GM12878 (cell line): Measurements from ENCODE around the gene GNAQ. TPM values are rescaled to one million over a fixed set of nuclear protein-coding genes. Genes with fewer than 3 reads are reported as not detected.

ENCODE experiments used
- ATAC-seq: fragments of 200-7000 bp; cut with Tn5 transposase; 3 replicates; pipeline ENCODE4 v1.9.1; 2020; ENCODE audit warnings: mild to moderate bottlenecking, moderate library complexity
- BruUV-seq: library from RNA; stranded (reverse); fragments of 400-500 nt; replicated peaks from 2 replicates; lab custom pipeline; 2021; lab: Mats Ljungman, UMichigan
- CTCF ChIA-PET: fragments of 300-600 bp; sonication (Branson Sonifier 250); formaldehyde crosslinking; extraction: SDS; loops from one replicate; lab custom pipeline; 2021; ENCODE audit warnings: inconsistent platforms; lab: Yijun Ruan, JAX
- POLR2A ChIA-PET: fragments of 350-600 bp; formaldehyde crosslinking; extraction: SDS; loops from one replicate; lab custom pipeline; 2021; ENCODE audit warnings: inconsistent platforms; lab: Charles Lee
- RAD21 ChIA-PET: fragments of 300-600 bp; sonication (Branson Sonifier 250); formaldehyde crosslinking; loops from one replicate; lab custom pipeline; 2023; ENCODE audit warnings: antibody characterized with exemption; ENCODE audit not compliant: unreplicated experiment; lab: Charles Lee
- SMC1A ChIA-PET: fragments of 300-600 bp; sonication (Branson Sonifier 250); formaldehyde crosslinking; loops from one replicate; lab custom pipeline; 2023; ENCODE audit not compliant: unreplicated experiment, uncharacterized antibody; lab: Charles Lee
- DNase-seq: peaks from one replicate; pipeline ENCODE4 v3.0.0-alpha.2; 2011; ENCODE audit warnings: low read depth, low spot score
- FAIRE-seq: peaks from 3 replicates; lab custom pipeline; 2011; peaks lifted over from hg19 to GRCh38; lab: Jason Lieb, UNC
- H2AFZ ChIP-seq: 2 replicates; pipeline ENCODE4 v1.6.0; 2011; ENCODE audit warnings: low read depth, low read length, control low read depth; ENCODE audit not compliant: control insufficient read depth
- H3K27ac ChIP-seq: 2 replicates; pipeline ENCODE4 v1.5.1; 2011; ENCODE audit warnings: control low read depth; ENCODE audit not compliant: control insufficient read depth, insufficient read depth
- H3K27me3 ChIP-seq, 2 experiments: replicated peaks in 1 of 2; 2 replicates each; pipeline versions ENCODE4 v1.6.0 to v1.6.1; 2011; ENCODE audit warnings: low read length in 1 of 2; ENCODE audit not compliant: control insufficient read depth in 2 of 2, insufficient read depth in 2 of 2
- H3K36me3 ChIP-seq, 2 experiments: 2 replicates each; pipeline ENCODE4 v1.5.1; 2011; ENCODE audit warnings: low read length in 1 of 2; ENCODE audit not compliant: control insufficient read depth in 2 of 2, insufficient read depth in 2 of 2
- H3K4me1 ChIP-seq: 2 replicates; pipeline ENCODE4 v1.6.1; 2011; ENCODE audit warnings: mild to moderate bottlenecking, low read length, moderate library complexity, mixed read lengths; ENCODE audit not compliant: control insufficient read depth, insufficient read depth
- H3K4me2 ChIP-seq: 2 replicates; pipeline ENCODE4 v1.6.0; 2011; ENCODE audit warnings: control low read depth; ENCODE audit not compliant: control insufficient read depth, insufficient read depth
- H3K4me3 ChIP-seq: fragments of 200-600 bp; sonication (generic); 2 replicates; pipeline ENCODE4 v1.5.1; 2016
- H3K79me2 ChIP-seq: 2 replicates; pipeline ENCODE4 v1.6.0; 2011; ENCODE audit warnings: low read length; ENCODE audit not compliant: control insufficient read depth, insufficient read depth
- H3K9ac ChIP-seq: 2 replicates; pipeline ENCODE4 v1.8.0; 2011; ENCODE audit warnings: low read length, control low read depth, mixed read lengths; ENCODE audit not compliant: control insufficient read depth, insufficient read depth
- H3K9me3 ChIP-seq: replicated peaks from 3 replicates; pipeline ENCODE4 v1.5.1; 2011; ENCODE audit warnings: mild to moderate bottlenecking, low read length; ENCODE audit not compliant: control insufficient read depth, insufficient read depth
- H4K20me1 ChIP-seq: 2 replicates; pipeline ENCODE4 v1.6.0; 2011; ENCODE audit not compliant: control insufficient read depth, insufficient read depth
- BCL11A ChIP-seq: IDR thresholded peaks from 2 replicates; pipeline ENCODE4 v1.6.1; 2011; ENCODE audit warnings: low read depth, low read length
- CHD4 ChIP-seq: fragments of 200-600 bp; sonication (generic); IDR thresholded peaks from 2 replicates; pipeline ENCODE4 v1.6.1; 2016; ENCODE audit warnings: mild to moderate bottlenecking
- EED ChIP-seq: sonication (generic); IDR thresholded peaks from 2 replicates; pipeline ENCODE4 v1.6.1; 2016; ENCODE audit warnings: antibody characterized with exemption, low read depth
- MTA3 ChIP-seq: IDR thresholded peaks from 2 replicates; pipeline ENCODE4 v1.6.1; 2012; ENCODE audit warnings: low read length, inconsistent platforms, borderline replicate concordance
- NBN ChIP-seq: fragments of 450-650 bp; IDR thresholded peaks from 2 replicates; pipeline ENCODE4 v1.6.1; 2016
- PAX8 ChIP-seq: fragments of 450-650 bp; IDR thresholded peaks from 2 replicates; pipeline ENCODE4 v1.6.1; 2017; ENCODE audit warnings: mild to moderate bottlenecking, moderate library complexity
- RUNX3 ChIP-seq: IDR thresholded peaks from 2 replicates; pipeline ENCODE4 v1.6.1; 2012; ENCODE audit warnings: low read length, inconsistent platforms
- SMAD5 ChIP-seq: IDR thresholded peaks from 2 replicates; pipeline ENCODE4 v1.6.1; 2016; ENCODE audit warnings: antibody characterized with exemption, low read depth
- SMARCA5 ChIP-seq: fragments of 450-650 bp; IDR thresholded peaks from 2 replicates; pipeline ENCODE4 v1.6.1; 2017; ENCODE audit warnings: mild to moderate bottlenecking
- SUPT20H ChIP-seq: IDR thresholded peaks from 2 replicates; pipeline ENCODE4 v1.6.1; 2011; ENCODE audit warnings: low read depth, mild to moderate bottlenecking, low read length, moderate library complexity, borderline replicate concordance; ENCODE audit not compliant: control insufficient read depth
- ZNF24 ChIP-seq: fragments of 450-650 bp; IDR thresholded peaks from 2 replicates; pipeline ENCODE4 v1.6.1; 2017; ENCODE audit warnings: antibody characterized with exemption, mild to moderate bottlenecking
- ZSCAN29 ChIP-seq: fragments of 450-650 bp; IDR thresholded peaks from 2 replicates; pipeline ENCODE4 v1.6.1; 2017; ENCODE audit warnings: mild to moderate bottlenecking, moderate library complexity
- ZZZ3 ChIP-seq: IDR thresholded peaks from 2 replicates; pipeline ENCODE4 v1.6.1; 2011; ENCODE audit warnings: low read depth; ENCODE audit not compliant: control insufficient read depth, insufficient read length
- WGBS: methylation state at CpG from one replicate; pipeline ENCODE4 v1.1.6; 2016; ENCODE audit warnings: low lambda C conversion rate; ENCODE audit not compliant: insufficient replicate concordance, insufficient coverage; ENCODE audit errors: missing lambda C conversion rate; 5-methylcytosine and 5-hydroxymethylcytosine counted together
- in situ Hi-C: fragments of 300-500 bp; cut with MboI; formaldehyde crosslinking; loops from 9 replicates; pipeline ENCODE4 v1.14.3; 2018; ENCODE audit warnings: mixed read lengths
- intact Hi-C: fragments of 100-400 bp; cut with micrococcal nuclease; formaldehyde crosslinking; loops from one replicate; pipeline ENCODE4 v1.14.2; 2022; ENCODE audit not compliant: unreplicated experiment
- polyA plus RNA-seq, 11 experiments: library from polyadenylated mRNA; depleted of rRNA in 4 of 11; unstranded in 6 of 11; stranded (reverse) in 5 of 11; fragments of >200 nt; fragmentation: Nextera tagmentation in 4 of 11; fragmentation: Illumina TruSeq in 1 of 11; extraction: Ambion mirVana in 4 of 11; extraction: Trizol in 1 of 11; gene quantifications; 1 replicate in 1 of 11; 2 replicates in 10 of 11; pipeline versions ENCODE4 v1.2.1 to v1.2.3, GENCODE V29; 2011 to 2016; ENCODE audit warnings: inconsistent platforms in 2 of 11, missing spikeins in 2 of 11, low read depth in 1 of 11
- total RNA-seq, 4 experiments: library from RNA; depleted of rRNA in 3 of 4; stranded (reverse); fragments of >200 nt in 3 of 4; fragmentation: Illumina TruSeq in 1 of 4; extraction: Trizol in 1 of 4; gene quantifications; 2 replicates each; pipeline versions ENCODE4 v1.2.1 to v1.2.3, GENCODE V29; 2013 to 2021
- TF ChIP-seq, protein P1 (sequence below): fragments of 450-650 bp; conservative IDR thresholded peaks from 2 replicates; pipeline ENCODE4 v1.6.1; 2017; ENCODE audit warnings: mild to moderate bottlenecking, moderate library complexity
- TF ChIP-seq, protein P2 (sequence below): IDR thresholded peaks from 2 replicates; pipeline ENCODE4 v1.6.1; 2012; ENCODE audit warnings: low read depth, low read length, improper control_type of control experiment

The GNAQ gene
- total and polyA plus RNA-seq, 10 of the 15 experiments (the other 5 are each of a cell fraction or from before 2014, with no cell fraction given): 0.15 to 47.2 (median 0.49) TPM

DNA sequence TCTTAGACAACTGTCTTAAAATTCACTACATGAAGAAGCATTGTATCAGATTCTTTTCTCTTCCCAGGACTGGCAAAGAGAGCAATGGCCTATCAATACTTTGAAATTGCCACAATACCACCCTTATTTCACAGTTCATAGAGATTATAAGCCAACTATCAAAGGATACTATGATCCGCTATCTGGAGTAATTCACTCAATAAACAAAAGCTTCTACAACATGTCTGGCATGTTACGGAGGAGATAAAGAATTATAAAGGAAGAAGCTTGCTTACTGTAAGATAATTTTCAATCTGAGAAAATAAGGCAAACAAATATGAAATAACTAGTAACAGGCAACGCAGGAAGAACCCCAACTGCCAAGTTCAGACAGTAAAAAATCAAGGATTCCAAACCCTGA lies 114.8 kb downstream of the GNAQ start:
- Histone ChIP-seq H3K9me3 (no peaks in the 10 kb centered on the region), H3K27ac (no peak overlapping the region), H4K20me1 (no peaks in the 10 kb centered on the region), H3K9ac (no peak overlapping the region), H3K4me2 (no peak overlapping the region), H3K4me1 (peaks cover 7% of the 10 kb centered on the region), H2AFZ (no peak overlapping the region), H3K4me3 (no peak overlapping the region), H3K79me2 (no peaks in the 10 kb centered on the region), H3K36me3 (no peaks in the 10 kb centered on the region), H3K27me3 (no peaks in the 10 kb centered on the region)
- RAD21 ChIA-PET: interaction anchor here (0.9 to 6.9 kb wide), 10 partner anchors 23 to 87 kb away, joined by 3 to 69 read pairs (median 4); no protein-coding TSS in a partner anchor
- in situ Hi-C loops: no loop called here
- TF ChIP-seq NBN: 0 out of 2 replicates have a peak, but pooled peaks have one; percentile 4
- 0 out of 2 replicates have a peak, but pooled peaks have one; percentile 11 for TF ChIP-seq SMARCA5
- TF ChIP-seq, protein P1, sequence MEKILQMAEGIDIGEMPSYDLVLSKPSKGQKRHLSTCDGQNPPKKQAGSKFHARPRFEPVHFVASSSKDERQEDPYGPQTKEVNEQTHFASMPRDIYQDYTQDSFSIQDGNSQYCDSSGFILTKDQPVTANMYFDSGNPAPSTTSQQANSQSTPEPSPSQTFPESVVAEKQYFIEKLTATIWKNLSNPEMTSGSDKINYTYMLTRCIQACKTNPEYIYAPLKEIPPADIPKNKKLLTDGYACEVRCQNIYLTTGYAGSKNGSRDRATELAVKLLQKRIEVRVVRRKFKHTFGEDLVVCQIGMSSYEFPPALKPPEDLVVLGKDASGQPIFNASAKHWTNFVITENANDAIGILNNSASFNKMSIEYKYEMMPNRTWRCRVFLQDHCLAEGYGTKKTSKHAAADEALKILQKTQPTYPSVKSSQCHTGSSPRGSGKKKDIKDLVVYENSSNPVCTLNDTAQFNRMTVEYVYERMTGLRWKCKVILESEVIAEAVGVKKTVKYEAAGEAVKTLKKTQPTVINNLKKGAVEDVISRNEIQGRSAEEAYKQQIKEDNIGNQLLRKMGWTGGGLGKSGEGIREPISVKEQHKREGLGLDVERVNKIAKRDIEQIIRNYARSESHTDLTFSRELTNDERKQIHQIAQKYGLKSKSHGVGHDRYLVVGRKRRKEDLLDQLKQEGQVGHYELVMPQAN: no peak
- ATAC-seq: no peak
- no TSS peak for BruUV-seq
- no peak for FAIRE-seq
- 43% methylated on average over 3 of the region's 3 CpGs for WGBS
- CTCF ChIA-PET: interaction anchor here (0.7 to 3.8 kb wide), 9 partner anchors 14 to 118 kb away, joined by 3 to 26 read pairs (median 7); no protein-coding TSS in a partner anchor
- intact Hi-C loops: no loop called here
- POLR2A ChIA-PET: interaction anchor here (0.7 to 1.9 kb wide), 9 partner anchors 9 to 205 kb away, joined by 3 to 9 read pairs (median 3); no protein-coding TSS in a partner anchor
- SMC1A ChIA-PET: interaction anchor here (0.9 to 4.4 kb wide), 13 partner anchors 13 to 73 kb away, joined by 3 to 56 read pairs (median 7); no protein-coding TSS in a partner anchor
- DNase-seq: no peak

DNA sequence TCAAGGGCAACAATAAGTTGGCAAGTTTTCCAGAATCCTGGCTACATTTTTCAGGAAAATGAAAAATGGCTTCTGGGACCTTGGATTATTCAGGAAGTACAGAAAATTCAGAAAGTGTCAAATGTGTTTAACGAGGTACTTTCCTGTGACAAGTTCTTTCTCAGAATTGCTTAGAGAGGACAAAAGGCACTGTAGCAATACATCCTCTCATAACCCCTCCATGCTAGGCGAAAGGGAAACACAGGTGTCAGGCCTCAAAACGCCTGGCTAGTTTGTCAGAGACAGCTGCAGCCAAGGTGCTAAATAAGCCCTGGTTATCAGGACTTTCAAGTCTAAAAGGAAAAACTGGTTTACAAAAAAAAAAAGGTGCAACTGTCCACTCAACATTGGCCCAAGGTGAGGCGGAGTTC lies 115.2 kb downstream of the GNAQ start:
- 21% methylated on average over 4 of the region's 4 CpGs for WGBS
- Histone ChIP-seq H3K36me3 (no peaks in the 10 kb centered on the region), H3K4me2 (no peak overlapping the region), H3K4me1 (peaks cover 7% of the 10 kb centered on the region), H3K79me2 (no peaks in the 10 kb centered on the region), H3K27ac (no peak overlapping the region; the same call in 1 of the 2 replicates), H2AFZ (no peak overlapping the region; the same call in 1 of the 2 replicates), H3K9me3 (no peaks in the 10 kb centered on the region), H3K4me3 (no peak overlapping the region), H4K20me1 (no peaks in the 10 kb centered on the region), H3K27me3 (no peaks in the 10 kb centered on the region), H3K9ac (no peak overlapping the region)
- ATAC-seq: peak; percentile 89
- ChIA-PET SMC1A (interaction anchor here (0.9 to 4.4 kb wide), 14 partner anchors 12 to 74 kb away, joined by 3 to 56 read pairs (median 6); no protein-coding TSS in a partner anchor), POLR2A (interaction anchor here (0.7 to 1.9 kb wide), 8 partner anchors 12 to 205 kb away, joined by 3 to 9 read pairs (median 4); no protein-coding TSS in a partner anchor), CTCF (interaction anchor here (0.8 to 3.8 kb wide), 11 partner anchors 17 to 119 kb away, joined by 3 to 26 read pairs (median 7); no protein-coding TSS in a partner anchor), RAD21 (interaction anchor here (1.0 to 6.9 kb wide), 8 partner anchors 22 to 61 kb away, joined by 3 to 69 read pairs (median 6); no protein-coding TSS in a partner anchor)
- no peak for FAIRE-seq
- in situ Hi-C loops: no loop called here
- BruUV-seq: no TSS peak
- peak; percentile 24 for DNase-seq
- intact Hi-C loops: no loop called here
- 0 out of 2 replicates have a peak, but pooled peaks have one; percentile 15 for TF ChIP-seq RUNX3
- TF ChIP-seq MTA3: no peak
- no peak for TF ChIP-seq BCL11A
- no peak for TF ChIP-seq ZZZ3
- no peak for TF ChIP-seq PAX8
- TF ChIP-seq EED: peak; percentile 35; the same call in 1 of the 2 replicates
- no peak for TF ChIP-seq SUPT20H
- TF ChIP-seq ZSCAN29: no peak
- TF ChIP-seq, protein P2, sequence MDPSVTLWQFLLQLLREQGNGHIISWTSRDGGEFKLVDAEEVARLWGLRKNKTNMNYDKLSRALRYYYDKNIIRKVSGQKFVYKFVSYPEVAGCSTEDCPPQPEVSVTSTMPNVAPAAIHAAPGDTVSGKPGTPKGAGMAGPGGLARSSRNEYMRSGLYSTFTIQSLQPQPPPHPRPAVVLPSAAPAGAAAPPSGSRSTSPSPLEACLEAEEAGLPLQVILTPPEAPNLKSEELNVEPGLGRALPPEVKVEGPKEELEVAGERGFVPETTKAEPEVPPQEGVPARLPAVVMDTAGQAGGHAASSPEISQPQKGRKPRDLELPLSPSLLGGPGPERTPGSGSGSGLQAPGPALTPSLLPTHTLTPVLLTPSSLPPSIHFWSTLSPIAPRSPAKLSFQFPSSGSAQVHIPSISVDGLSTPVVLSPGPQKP: no peak
- no peak for TF ChIP-seq CHD4
- TF ChIP-seq SMAD5: no peak
- TF ChIP-seq ZNF24: no peak
